K562 (cell line): Measurements from ENCODE around the gene CD93. TPM values are rescaled to one million over a fixed set of nuclear protein-coding genes. Genes with fewer than 3 reads are reported as not detected.

Source experiments
- ARID1B ChIP-seq: fragments of 450-650 bp; IDR thresholded peaks from 2 replicates; pipeline ENCODE4 v1.6.1; 2016; ENCODE audit warnings: antibody characterized with exemption, mild to moderate bottlenecking, inconsistent platforms
- ATF1 ChIP-seq, 2 experiments: fragments of 450-650 bp in 1 of 2; IDR thresholded peaks; 2 replicates each; pipeline ENCODE4 v1.6.1; 2016; ENCODE audit warnings: missing compliant biosample characterization in 1 of 2, missing genetic modification characterization in 1 of 2
- CBX8 ChIP-seq: fragments of 200-600 bp; sonication (generic); IDR thresholded peaks from 2 replicates; pipeline ENCODE4 v1.6.1; 2012; ENCODE audit warnings: borderline replicate concordance, mixed run types, low read depth, mild to moderate bottlenecking, moderate library complexity, mixed read lengths, low read length, control low read depth, inconsistent platforms; ENCODE audit not compliant: poor library complexity, severe bottlenecking; ENCODE audit errors: extremely low read depth
- DIDO1 ChIP-seq: fragments of 450-650 bp; IDR thresholded peaks from 2 replicates; pipeline ENCODE4 v1.6.1; 2016; ENCODE audit warnings: low read depth, missing biosample characterization, missing genetic modification characterization
- ELF4 ChIP-seq: fragments of 450-650 bp; formaldehyde crosslinking; IDR thresholded peaks from 2 replicates; pipeline ENCODE4 v1.4.0; 2022; ENCODE audit warnings: missing genetic modification characterization
- ESRRB ChIP-seq: fragments of 250-450 bp; sonication (Bioruptor Pico); IDR thresholded peaks from 2 replicates; pipeline ENCODE4 v1.5.0; 2020; ENCODE audit warnings: mild to moderate bottlenecking, moderate library complexity, borderline replicate concordance
- ETV5 ChIP-seq: sonication (generic); formaldehyde crosslinking; IDR thresholded peaks from 2 replicates; pipeline ENCODE4 v1.4.0; 2020; ENCODE audit warnings: low read depth, mild to moderate bottlenecking, missing genetic modification reagents
- FOXP1 ChIP-seq: sonication (generic); formaldehyde crosslinking; IDR thresholded peaks from 2 replicates; pipeline ENCODE4 v1.8.0; 2022; ENCODE audit warnings: mild to moderate bottlenecking, missing genetic modification reagents
- HDAC3 ChIP-seq: fragments of 450-650 bp; IDR thresholded peaks from 2 replicates; pipeline ENCODE4 v1.6.1; 2018; ENCODE audit warnings: borderline replicate concordance, mild to moderate bottlenecking, moderate library complexity; ENCODE audit not compliant: partially characterized antibody
- HIVEP1 ChIP-seq: fragments of 250-450 bp; sonication (Bioruptor Pico); IDR thresholded peaks from 2 replicates; pipeline ENCODE4 v1.4.0; 2020; ENCODE audit warnings: mild to moderate bottlenecking
- HMG20B ChIP-seq: fragments of 250-450 bp; sonication (Bioruptor Pico); IDR thresholded peaks from 2 replicates; pipeline ENCODE4 v1.5.0; 2021; ENCODE audit warnings: mild to moderate bottlenecking
- KAT7 ChIP-seq: sonication (generic); formaldehyde crosslinking; IDR thresholded peaks from 2 replicates; pipeline ENCODE4 v1.8.0; 2022; ENCODE audit warnings: missing genetic modification reagents, mild to moderate bottlenecking, borderline replicate concordance
- MXD1 ChIP-seq: fragments of 250-450 bp; sonication (Bioruptor Pico); IDR thresholded peaks from 2 replicates; pipeline ENCODE4 v1.8.0; 2021; ENCODE audit warnings: borderline replicate concordance, mild to moderate bottlenecking, moderate library complexity; ENCODE audit not compliant: poor library complexity, severe bottlenecking
- NFIX ChIP-seq: fragments of 250-450 bp; sonication (Bioruptor Pico); IDR thresholded peaks from 2 replicates; pipeline ENCODE4 v1.4.0; 2020; ENCODE audit warnings: low read depth, mild to moderate bottlenecking, moderate library complexity
- NR2C2 ChIP-seq, 2 experiments: fragments of 200-800 bp in 1 of 2; sonication (Bioruptor generic) in 1 of 2; sonication (generic) in 1 of 2; formaldehyde crosslinking in 1 of 2; IDR thresholded peaks; 2 replicates each; pipeline versions ENCODE4 v1.6.1 to v1.8.0; 2016 to 2022; ENCODE audit warnings: mild to moderate bottlenecking in 1 of 2, missing compliant biosample characterization in 1 of 2, missing genetic modification characterization in 1 of 2, missing genetic modification reagents in 1 of 2
- PATZ1 ChIP-seq: fragments of 250-450 bp; sonication (Bioruptor Pico); IDR thresholded peaks from 2 replicates; pipeline ENCODE4 v1.5.0; 2020; ENCODE audit warnings: mild to moderate bottlenecking, borderline replicate concordance
- PREB ChIP-seq: sonication (generic); formaldehyde crosslinking; IDR thresholded peaks from 2 replicates; pipeline ENCODE4 v1.8.1; 2023; ENCODE audit warnings: mild to moderate bottlenecking, missing genetic modification reagents
- RBFOX2 ChIP-seq: fragments of 200-400 bp; formaldehyde crosslinking; IDR thresholded peaks from 2 replicates; pipeline ENCODE4 v1.6.1; 2017; ENCODE audit warnings: low read depth, mild to moderate bottlenecking, low read length, moderate library complexity
- TAF7 ChIP-seq: fragments of 450-650 bp; IDR thresholded peaks from 2 replicates; pipeline ENCODE4 v1.6.1; 2016; ENCODE audit warnings: missing genetic modification characterization, missing compliant biosample characterization
- TEAD1 ChIP-seq, 2 experiments: fragments of 450-650 bp in 1 of 2; sonication (generic) in 1 of 2; formaldehyde crosslinking; IDR thresholded peaks; 2 replicates each; pipeline versions ENCODE4 v1.4.0 to v1.8.0; 2020 to 2022; ENCODE audit warnings: mild to moderate bottlenecking in 2 of 2, missing genetic modification reagents in 1 of 2
- THRAP3 ChIP-seq: fragments of 450-650 bp; IDR thresholded peaks from 2 replicates; pipeline ENCODE4 v1.6.1; 2016; ENCODE audit warnings: mild to moderate bottlenecking, inconsistent platforms, borderline replicate concordance
- ZBTB7A ChIP-seq: IDR thresholded peaks from 2 replicates; pipeline ENCODE4 v1.6.1; 2011; ENCODE audit warnings: low read depth, mild to moderate bottlenecking, low read length, moderate library complexity, borderline replicate concordance; ENCODE audit not compliant: control insufficient read depth
- ZNF253 ChIP-seq: fragments of 250-450 bp; sonication (Bioruptor Pico); conservative IDR thresholded peaks from 2 replicates; pipeline ENCODE4 v1.6.1; 2021; ENCODE audit warnings: mild to moderate bottlenecking
- ZNF707 ChIP-seq: fragments of 250-450 bp; sonication (Bioruptor Pico); conservative IDR thresholded peaks from 2 replicates; pipeline ENCODE4 v1.8.0; 2022; ENCODE audit warnings: inconsistent platforms, mild to moderate bottlenecking, moderate library complexity
- polyA plus RNA-seq, 8 experiments: library from polyadenylated mRNA; depleted of rRNA in 4 of 8; stranded (reverse) in 5 of 8; unstranded in 3 of 8; fragments of >200 nt; fragmentation: Nextera tagmentation in 2 of 8; fragmentation: Illumina TruSeq in 1 of 8; extraction: Ambion mirVana in 2 of 8; extraction: Trizol in 1 of 8; gene quantifications; 2 replicates each; pipeline versions ENCODE4 v1.2.1 to v1.2.3, GENCODE V29; 2011 to 2014; ENCODE audit warnings: inconsistent platforms in 1 of 8, missing spikeins in 1 of 8
- total RNA-seq, 7 experiments: library from RNA; depleted of rRNA in 6 of 7; stranded (reverse); fragments of >200 nt in 6 of 7; fragmentation: Illumina TruSeq in 2 of 7; extraction: Trizol in 2 of 7; gene quantifications; 2 replicates each; pipeline versions ENCODE4 v1.2.1 to v1.2.3, GENCODE V29; 2011 to 2021; ENCODE audit warnings: low replicate concordance in 1 of 7

The CD93 gene
- total and polyA plus RNA-seq, 9 of the 15 experiments (the other 6 are each of a cell fraction or from before 2014, with no cell fraction given) = 0.03 to 0.20 (median 0.05) TPM

GRCh38 chr20:23132930-23133559 lies 46.9 kb upstream of the CD93 start (continued):
- TF ChIP-seq PATZ1 (CRISPR knock-in tag) (no peak), DIDO1 (no peak), NR2C2 (CRISPR knock-in tag; IDR thresholded peaks at IDR 0.05) (no peak), NR2C2 (tag; IDR thresholded peaks at IDR 0.05) (peak; percentile 91), ARID1B (peak; percentile 94), RBFOX2 (0 out of 2 replicates have a peak, but pooled peaks have one; percentile 29), TAF7 (tag) (no peak), FOXP1 (CRISPR knock-in tag) (no peak), THRAP3 (no peak), HMG20B (CRISPR knock-in tag) (no peak), HIVEP1 (no peak), PREB (CRISPR knock-in tag) (no peak), NFIX (no peak), TEAD1 (CRISPR knock-in tag; IDR thresholded peaks at IDR 0.05) (no peak), HDAC3 (peak; percentile 86), CBX8 (no peak), ESRRB (no peak), KAT7 (no peak), ELF4 (CRISPR knock-in tag) (no peak), ETV5 (CRISPR knock-in tag) (no peak), ATF1 (CRISPR knock-in tag; IDR thresholded peaks at IDR 0.05) (no peak), ATF1 (tag; IDR thresholded peaks at IDR 0.05) (peak; percentile 59; the same call in 1 of the 2 replicates), ZBTB7A (peak; percentile 97), MXD1 (CRISPR knock-in tag) (no peak), ZNF707 (CRISPR knock-in tag) (no peak), ZNF253 (CRISPR knock-in tag) (no peak)
